ENCODE data around the gene MRPL36.

MRPL36 gene

DNA sequence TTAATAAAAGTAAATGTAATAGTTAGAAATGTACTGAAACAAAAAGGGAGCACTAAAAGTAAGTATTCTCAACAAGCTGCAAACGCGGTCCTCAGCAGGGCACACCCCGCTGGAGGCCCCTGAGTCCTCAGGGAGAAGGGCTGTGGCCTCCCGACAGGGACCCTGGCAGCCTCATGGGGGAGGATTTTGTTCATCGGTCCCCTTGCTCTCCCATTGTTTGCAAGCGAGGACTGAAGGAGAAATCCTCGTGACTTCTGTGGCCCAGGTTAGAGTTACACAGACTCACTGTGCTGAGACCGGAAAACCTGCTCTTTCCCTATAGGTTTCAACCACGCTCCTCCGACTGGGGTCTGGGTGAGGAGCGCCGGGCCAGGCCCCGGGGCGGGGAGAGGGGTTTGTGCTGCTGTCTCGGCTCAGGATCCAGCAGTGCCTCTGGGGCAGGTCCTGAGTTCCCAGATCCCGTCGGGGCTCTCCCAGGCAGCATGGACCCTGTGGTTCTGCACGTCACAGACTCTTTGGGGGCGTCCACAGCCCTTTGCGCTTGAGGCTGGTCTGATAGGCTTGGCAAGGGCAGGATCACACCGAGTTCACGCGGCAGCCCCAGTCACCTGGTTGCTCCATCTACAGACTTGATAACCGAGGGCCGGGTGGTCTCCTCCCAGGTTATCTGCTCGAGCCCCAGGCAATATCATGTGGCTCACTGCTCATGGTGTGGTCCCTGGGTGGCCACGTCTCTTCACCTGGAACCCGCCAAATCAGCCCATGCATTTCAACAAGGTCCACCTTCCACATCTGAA lies 38.8 kb downstream of the MRPL36 start:
- Histone ChIP-seq H3K27ac (ENCODE audit: low read length) (no peak overlapping the region), H3K9me3 (replicated peaks; ENCODE audit: insufficient read depth, low read length) (no peaks in the 10 kb centered on the region), H3K4me3 (ENCODE audit: low read length) (no peak overlapping the region), H2AFZ (ENCODE audit: low read length) (no peak overlapping the region), H3F3A (ENCODE audit: insufficient read depth, low read length) (no peaks in the 10 kb centered on the region), H3K4me1 (ENCODE audit: low read length) (0 out of 2 replicates have a peak, but pooled peaks cover 9% of the 10 kb centered on the region), H3K4me2 (ENCODE audit: low read depth, low read length) (no peak overlapping the region), H3K9me2 (replicated peaks; ENCODE audit: insufficient read depth, low read length) (no peaks in the 10 kb centered on the region), H3K36me3 (replicated peaks; ENCODE audit: insufficient read depth, low read length) (no peaks in the 10 kb centered on the region), H4K20me1 (ENCODE audit: insufficient read depth, low read length) (no peaks in the 10 kb centered on the region), H3K9ac (ENCODE audit: low read length) (no peak overlapping the region), H3K27me3 (replicated peaks; ENCODE audit: insufficient read depth, low read length) (peaks cover 40% of the 10 kb centered on the region), H3K79me2 (ENCODE audit: low read length) (no peaks in the 10 kb centered on the region)
- DNase-seq, result no peak
- TF ChIP-seq, protein P1, sequence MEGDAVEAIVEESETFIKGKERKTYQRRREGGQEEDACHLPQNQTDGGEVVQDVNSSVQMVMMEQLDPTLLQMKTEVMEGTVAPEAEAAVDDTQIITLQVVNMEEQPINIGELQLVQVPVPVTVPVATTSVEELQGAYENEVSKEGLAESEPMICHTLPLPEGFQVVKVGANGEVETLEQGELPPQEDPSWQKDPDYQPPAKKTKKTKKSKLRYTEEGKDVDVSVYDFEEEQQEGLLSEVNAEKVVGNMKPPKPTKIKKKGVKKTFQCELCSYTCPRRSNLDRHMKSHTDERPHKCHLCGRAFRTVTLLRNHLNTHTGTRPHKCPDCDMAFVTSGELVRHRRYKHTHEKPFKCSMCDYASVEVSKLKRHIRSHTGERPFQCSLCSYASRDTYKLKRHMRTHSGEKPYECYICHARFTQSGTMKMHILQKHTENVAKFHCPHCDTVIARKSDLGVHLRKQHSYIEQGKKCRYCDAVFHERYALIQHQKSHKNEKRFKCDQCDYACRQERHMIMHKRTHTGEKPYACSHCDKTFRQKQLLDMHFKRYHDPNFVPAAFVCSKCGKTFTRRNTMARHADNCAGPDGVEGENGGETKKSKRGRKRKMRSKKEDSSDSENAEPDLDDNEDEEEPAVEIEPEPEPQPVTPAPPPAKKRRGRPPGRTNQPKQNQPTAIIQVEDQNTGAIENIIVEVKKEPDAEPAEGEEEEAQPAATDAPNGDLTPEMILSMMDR (IDR thresholded peaks at IDR 0.05; ENCODE audit: low read length), result no peak
- TF ChIP-seq EZH2 (optimal IDR thresholded peaks at IDR 0.05; ENCODE audit: low read depth, low read length) (no peak), EZH2phosphoT487 (IDR thresholded peaks at IDR 0.05; ENCODE audit: low read length) (no peak)

GRCh38 chr5:1760231-1760630 lies 39.4 kb downstream of the MRPL36 start:
- no peaks in the 10 kb centered on the region for H3K9me2 ChIP-seq (replicated peaks; ENCODE audit: insufficient read depth, low read length)
- H3K9ac ChIP-seq (ENCODE audit: low read length), result no peak overlapping the region
- H4K20me1 ChIP-seq (ENCODE audit: insufficient read depth, low read length), result no peaks in the 10 kb centered on the region
- no peaks in the 10 kb centered on the region for H3F3A ChIP-seq (ENCODE audit: insufficient read depth, low read length)
- no peak overlapping the region for H3K27ac ChIP-seq (ENCODE audit: low read length)
- H3K4me2 ChIP-seq (ENCODE audit: low read depth, low read length), result no peak overlapping the region
- no peaks in the 10 kb centered on the region for H3K36me3 ChIP-seq (replicated peaks; ENCODE audit: insufficient read depth, low read length)
- 0 out of 2 replicates have a peak, but pooled peaks cover 5% of the 10 kb centered on the region for H3K4me1 ChIP-seq (ENCODE audit: low read length)
- no peak for DNase-seq
- H3K4me3 ChIP-seq (ENCODE audit: low read length), result no peak overlapping the region
- H3K9me3 ChIP-seq (replicated peaks; ENCODE audit: insufficient read depth, low read length), result no peaks in the 10 kb centered on the region
- no peaks in the 10 kb centered on the region for H3K79me2 ChIP-seq (ENCODE audit: low read length)
- peaks cover 42% of the 10 kb centered on the region for H3K27me3 ChIP-seq (replicated peaks; ENCODE audit: insufficient read depth, low read length)
- no peak overlapping the region for H2AFZ ChIP-seq (ENCODE audit: low read length)
- TF ChIP-seq, protein P1 (IDR thresholded peaks at IDR 0.05; ENCODE audit: low read length), result no peak
- TF ChIP-seq EZH2phosphoT487 (IDR thresholded peaks at IDR 0.05; ENCODE audit: low read length), result no peak
- no peak for TF ChIP-seq EZH2 (optimal IDR thresholded peaks at IDR 0.05; ENCODE audit: low read depth, low read length)

DNA sequence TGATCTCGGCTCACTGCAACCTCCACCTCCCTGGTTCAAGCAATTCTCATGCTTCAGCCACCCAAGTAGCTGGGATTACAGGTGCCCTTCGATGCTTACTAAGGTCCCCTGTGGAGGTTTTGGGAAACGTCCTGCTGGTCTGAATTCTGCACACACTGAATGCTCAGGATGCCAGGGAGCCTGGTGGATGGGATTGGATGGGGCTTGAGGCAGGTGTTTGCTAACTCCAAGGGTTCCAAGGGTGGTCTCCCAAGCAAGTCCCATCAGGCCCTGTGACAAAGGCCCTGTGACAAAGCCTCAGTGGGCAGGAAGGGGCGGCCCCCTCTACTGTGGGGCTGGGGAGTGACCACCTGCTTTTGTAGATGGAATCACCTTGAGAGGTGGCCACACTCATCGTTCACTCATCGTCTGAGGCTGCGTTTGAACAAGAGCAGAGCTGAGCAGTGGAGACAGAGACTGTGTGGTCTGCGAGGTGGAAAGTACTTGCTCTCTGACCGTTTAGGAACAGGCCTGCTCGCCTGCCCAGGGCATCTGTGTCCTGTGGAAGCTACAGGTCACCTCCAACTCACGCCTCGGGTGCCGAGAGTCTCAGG lies 40.2 kb downstream of the MRPL36 start:
- H3K9me3 ChIP-seq (replicated peaks; ENCODE audit: insufficient read depth, low read length), result no peaks in the 10 kb centered on the region
- H3K27me3 ChIP-seq (replicated peaks; ENCODE audit: insufficient read depth, low read length), result peaks cover 43% of the 10 kb centered on the region
- no peaks in the 10 kb centered on the region for H3K36me3 ChIP-seq (replicated peaks; ENCODE audit: insufficient read depth, low read length)
- TF ChIP-seq EZH2phosphoT487 (IDR thresholded peaks at IDR 0.05; ENCODE audit: low read length) (no peak), EZH2 (optimal IDR thresholded peaks at IDR 0.05; ENCODE audit: low read depth, low read length) (no peak)
- TF ChIP-seq, protein P1 (IDR thresholded peaks at IDR 0.05; ENCODE audit: low read length), result no peak
- H3K4me3 ChIP-seq (ENCODE audit: low read length), result no peak overlapping the region
- H3K9ac ChIP-seq (ENCODE audit: low read length), result no peak overlapping the region
- H4K20me1 ChIP-seq (ENCODE audit: insufficient read depth, low read length), result no peaks in the 10 kb centered on the region
- H3K4me2 ChIP-seq (ENCODE audit: low read depth, low read length), result no peak overlapping the region
- no peaks in the 10 kb centered on the region for H3K9me2 ChIP-seq (replicated peaks; ENCODE audit: insufficient read depth, low read length)
- no peaks in the 10 kb centered on the region for H3K79me2 ChIP-seq (ENCODE audit: low read length)
- no peaks in the 10 kb centered on the region for H3F3A ChIP-seq (ENCODE audit: insufficient read depth, low read length)
- no peak overlapping the region for H3K27ac ChIP-seq (ENCODE audit: low read length)
- H2AFZ ChIP-seq (ENCODE audit: low read length), result no peak overlapping the region
- no peaks in the 10 kb centered on the region for H3K4me1 ChIP-seq (ENCODE audit: low read length)
- DNase-seq, result no peak
